Vagina (tissue), 2 donors: ENCODE measurements around the gene MMRN2. TPM values are rescaled to one million over a fixed set of nuclear protein-coding genes. Genes with fewer than 3 reads are reported as not detected.
A peak's percentile ranks its signal among the peaks of the same experiment; 100 is the strongest.

Experiments
- DNase-seq, 2 donors: peaks; one replicate each; pipeline ENCODE4 v3.0.0-alpha.2; 2017; ENCODE audit errors: extremely low spot score in 2 of 2
- H3K27ac ChIP-seq: fragments of 200-600 bp; sonication (generic); one replicate; pipeline ENCODE4 v1.5.1; 2019
- H3K27me3 ChIP-seq: fragments of 200-600 bp; sonication (generic); one replicate; pipeline ENCODE4 v1.5.1; 2019
- H3K36me3 ChIP-seq, 2 donors: fragments of 200-600 bp; sonication (generic); one replicate each; pipeline ENCODE4 v1.5.1; 2017 to 2019
- H3K4me1 ChIP-seq: fragments of 200-600 bp; sonication (generic); one replicate; pipeline ENCODE4 v1.5.1; 2019
- H3K4me3 ChIP-seq, 2 donors: fragments of 200-600 bp; sonication (generic); 1 replicate in 1 of 2; 2 replicates in 1 of 2; pipeline ENCODE4 v1.5.1; 2016 to 2019
- H3K9me3 ChIP-seq: fragments of 200-600 bp; sonication (generic); one replicate; pipeline ENCODE4 v1.5.1; 2019
- POLR2A ChIP-seq, 2 donors: fragments of 450-650 bp; IDR thresholded peaks; one replicate each; pipeline ENCODE4 v1.6.1; 2017; ENCODE audit warnings: antibody characterized with exemption in 2 of 2, mild to moderate bottlenecking in 2 of 2, moderate library complexity in 2 of 2
- POLR2AphosphoS5 ChIP-seq, 2 donors: sonication (generic); formaldehyde crosslinking; IDR thresholded peaks; one replicate each; pipeline ENCODE4 v1.9.0; 2017; ENCODE audit warnings: antibody characterized with exemption in 2 of 2, mild to moderate bottlenecking in 2 of 2, low read depth in 1 of 2; ENCODE audit not compliant: insufficient read depth in 1 of 2
- intact Hi-C: fragments of 100-400 bp; cut with DNase I; formaldehyde crosslinking; loops from one replicate; pipeline ENCODE4 v1.15.1; 2023
- total RNA-seq: library from RNA; depleted of rRNA; stranded (reverse); fragments of >200 nt; gene quantifications from one replicate; pipeline ENCODE4 v1.2.3, GENCODE V29; 2016
- TF ChIP-seq, protein P1 (sequence below), 3 experiments: fragments of 450-650 bp in 2 of 3; fragments of 200-600 bp in 1 of 3; sonication (generic) in 1 of 3; IDR thresholded peaks; one replicate each; pipeline ENCODE4 v1.5.1; 2017 to 2019; ENCODE audit warnings: antibody characterized with exemption in 3 of 3, mild to moderate bottlenecking in 2 of 3, moderate library complexity in 2 of 3

MMRN2 gene
- total RNA-seq, 1 donor from 2014 or later, result 57.2 TPM

GRCh38 chr10:86905429-86905828, 52.0 kb downstream of the MMRN2 start:
- H3K4me3 ChIP-seq, result no peak overlapping the region
- H3K4me1 ChIP-seq, result peaks cover 8% of the 10 kb centered on the region
- intact Hi-C loops, result no loop called here
- H3K9me3 ChIP-seq, result no peaks in the 10 kb centered on the region
- no peaks in the 10 kb centered on the region for H3K27me3 ChIP-seq
- peaks cover 0 to 14% of the 10 kb centered on the region in 2 donors for H3K36me3 ChIP-seq
- no peak overlapping the region for H3K27ac ChIP-seq
- no peak for DNase-seq
- no peak for TF ChIP-seq POLR2A (IDR thresholded peaks at IDR 0.05)
- no peak for TF ChIP-seq POLR2AphosphoS5 (IDR thresholded peaks at IDR 0.05; ENCODE audit: insufficient read depth in 1 of 2, low read depth in 1 of 2)
- TF ChIP-seq, protein P1, sequence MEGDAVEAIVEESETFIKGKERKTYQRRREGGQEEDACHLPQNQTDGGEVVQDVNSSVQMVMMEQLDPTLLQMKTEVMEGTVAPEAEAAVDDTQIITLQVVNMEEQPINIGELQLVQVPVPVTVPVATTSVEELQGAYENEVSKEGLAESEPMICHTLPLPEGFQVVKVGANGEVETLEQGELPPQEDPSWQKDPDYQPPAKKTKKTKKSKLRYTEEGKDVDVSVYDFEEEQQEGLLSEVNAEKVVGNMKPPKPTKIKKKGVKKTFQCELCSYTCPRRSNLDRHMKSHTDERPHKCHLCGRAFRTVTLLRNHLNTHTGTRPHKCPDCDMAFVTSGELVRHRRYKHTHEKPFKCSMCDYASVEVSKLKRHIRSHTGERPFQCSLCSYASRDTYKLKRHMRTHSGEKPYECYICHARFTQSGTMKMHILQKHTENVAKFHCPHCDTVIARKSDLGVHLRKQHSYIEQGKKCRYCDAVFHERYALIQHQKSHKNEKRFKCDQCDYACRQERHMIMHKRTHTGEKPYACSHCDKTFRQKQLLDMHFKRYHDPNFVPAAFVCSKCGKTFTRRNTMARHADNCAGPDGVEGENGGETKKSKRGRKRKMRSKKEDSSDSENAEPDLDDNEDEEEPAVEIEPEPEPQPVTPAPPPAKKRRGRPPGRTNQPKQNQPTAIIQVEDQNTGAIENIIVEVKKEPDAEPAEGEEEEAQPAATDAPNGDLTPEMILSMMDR (IDR thresholded peaks at IDR 0.05), result no peak

- peaks cover 0 to 14% of the 10 kb centered on the region in 2 donors for H3K36me3 ChIP-seq
- H3K27ac ChIP-seq, result no peak overlapping the region
- TF ChIP-seq POLR2AphosphoS5 (IDR thresholded peaks at IDR 0.05; ENCODE audit: insufficient read depth in 1 of 2, low read depth in 1 of 2), result no peak
- TF ChIP-seq, protein P1 (IDR thresholded peaks at IDR 0.05), result no peak
- TF ChIP-seq POLR2A (IDR thresholded peaks at IDR 0.05), result no peak
- DNase-seq, result no peak
- H3K9me3 ChIP-seq, result no peaks in the 10 kb centered on the region
- intact Hi-C loops, result loop anchor here (5.0 kb wide), 1 partner anchor 217 kb away; no protein-coding TSS in a partner anchor
- peaks cover 9% of the 10 kb centered on the region for H3K4me1 ChIP-seq
- H3K27me3 ChIP-seq, result no peaks in the 10 kb centered on the region
- H3K4me3 ChIP-seq, result no peak overlapping the region
Measured at GRCh38 chr10:86904600-86904999, 52.8 kb downstream of the MMRN2 start.

DNA sequence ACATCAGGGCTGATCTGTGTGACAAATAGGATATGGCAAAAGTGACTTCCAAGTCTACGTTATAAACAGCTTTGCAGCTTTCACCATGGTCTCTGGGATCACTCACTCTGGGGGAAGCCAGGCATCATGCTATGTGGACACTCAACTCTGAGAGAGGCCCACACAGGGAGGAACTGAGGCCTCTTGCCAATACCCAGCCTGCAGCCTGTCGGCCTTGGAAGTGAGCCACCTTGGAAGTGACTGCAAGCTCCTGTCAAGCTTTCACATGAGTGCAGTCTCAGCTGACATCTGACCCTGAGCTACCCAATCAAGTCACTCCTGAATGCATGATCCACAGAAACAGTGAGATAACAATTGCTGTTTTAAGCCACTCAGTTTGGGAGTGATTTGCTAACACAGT, 56.5 kb downstream of the MMRN2 start:
- Histone ChIP-seq H3K36me3 (peaks cover 0 to 14% of the 10 kb centered on the region in 2 donors), H3K9me3 (no peaks in the 10 kb centered on the region), H3K4me3 (no peak overlapping the region), H3K27me3 (no peaks in the 10 kb centered on the region), H3K27ac (no peak overlapping the region), H3K4me1 (peaks cover 9% of the 10 kb centered on the region)
- intact Hi-C loops, result loop anchor here (5.0 kb wide), 1 partner anchor 214 kb away; no protein-coding TSS in a partner anchor
- no peak for TF ChIP-seq POLR2A (IDR thresholded peaks at IDR 0.05)
- TF ChIP-seq POLR2AphosphoS5 (IDR thresholded peaks at IDR 0.05; ENCODE audit: insufficient read depth in 1 of 2, low read depth in 1 of 2), result no peak
- TF ChIP-seq, protein P1 (IDR thresholded peaks at IDR 0.05), result no peak
- no peak for DNase-seq

- intact Hi-C loops, result loop anchor here (5.0 kb wide), 2 partner anchors 192 to 212 kb away; no protein-coding TSS in a partner anchor
- H3K27ac ChIP-seq, result peak overlapping the region; percentile 50
- H3K9me3 ChIP-seq, result no peaks in the 10 kb centered on the region
- no peak overlapping the region for H3K4me3 ChIP-seq
- H3K36me3 ChIP-seq, result peaks cover 0 to 11% of the 10 kb centered on the region in 2 donors
- DNase-seq, result no peak
- H3K4me1 ChIP-seq, result peaks cover 9% of the 10 kb centered on the region
- peak in 1 of 2 donors; percentile 50 for TF ChIP-seq POLR2AphosphoS5 (IDR thresholded peaks at IDR 0.05; ENCODE audit: insufficient read depth in 1 of 2, low read depth in 1 of 2)
- TF ChIP-seq POLR2A (IDR thresholded peaks at IDR 0.05), result no peak
- TF ChIP-seq, protein P1 (IDR thresholded peaks at IDR 0.05), result peak; percentile 42 to 74 (median 45)
- no peaks in the 10 kb centered on the region for H3K27me3 ChIP-seq
Measured at GRCh38 chr10:86899670-86900276, 57.6 kb downstream of the MMRN2 start.

GRCh38 chr10:86899132-86899531, 58.3 kb downstream of the MMRN2 start:
- H3K9me3 ChIP-seq, result no peaks in the 10 kb centered on the region
- peaks cover 0 to 6% of the 10 kb centered on the region in 2 donors for H3K36me3 ChIP-seq
- no peak overlapping the region for H3K4me3 ChIP-seq
- no peak for DNase-seq
- no peaks in the 10 kb centered on the region for H3K27me3 ChIP-seq
- TF ChIP-seq, protein P1 (IDR thresholded peaks at IDR 0.05), result no peak
- TF ChIP-seq POLR2AphosphoS5 (IDR thresholded peaks at IDR 0.05; ENCODE audit: insufficient read depth in 1 of 2, low read depth in 1 of 2), result no peak
- no peak for TF ChIP-seq POLR2A (IDR thresholded peaks at IDR 0.05)
- intact Hi-C loops, result loop anchor here (5.0 kb wide), 1 partner anchor 192 kb away; no protein-coding TSS in a partner anchor
- H3K4me1 ChIP-seq, result peaks cover 9% of the 10 kb centered on the region
- peak overlapping the region; percentile 50 for H3K27ac ChIP-seq
